HL-60 (cell line): Measurements from ENCODE around the gene PAFAH1B2.

ENCODE experiments used
- GABPA ChIP-seq: IDR thresholded peaks from 2 replicates; pipeline ENCODE4 v1.6.1; 2012; ENCODE audit warnings: low read depth
- POLR2AphosphoS5 ChIP-seq: IDR thresholded peaks from 2 replicates; pipeline ENCODE4 v1.6.1; 2012; ENCODE audit warnings: low read depth
- SPI1 ChIP-seq: IDR thresholded peaks from 2 replicates; pipeline ENCODE4 v1.6.1; 2012; ENCODE audit warnings: low read depth, mild to moderate bottlenecking, borderline replicate concordance
- TF ChIP-seq, protein P1 (sequence below): IDR thresholded peaks from one replicate; pipeline ENCODE4 v1.5.1; 2011; ENCODE audit warnings: low read length, control low read depth, inconsistent platforms; ENCODE audit not compliant: insufficient read depth
- TF ChIP-seq, protein P2 (sequence below): IDR thresholded peaks from 2 replicates; pipeline ENCODE4 v1.6.1; 2012; ENCODE audit warnings: low read depth; ENCODE audit not compliant: insufficient replicate concordance

DNA sequence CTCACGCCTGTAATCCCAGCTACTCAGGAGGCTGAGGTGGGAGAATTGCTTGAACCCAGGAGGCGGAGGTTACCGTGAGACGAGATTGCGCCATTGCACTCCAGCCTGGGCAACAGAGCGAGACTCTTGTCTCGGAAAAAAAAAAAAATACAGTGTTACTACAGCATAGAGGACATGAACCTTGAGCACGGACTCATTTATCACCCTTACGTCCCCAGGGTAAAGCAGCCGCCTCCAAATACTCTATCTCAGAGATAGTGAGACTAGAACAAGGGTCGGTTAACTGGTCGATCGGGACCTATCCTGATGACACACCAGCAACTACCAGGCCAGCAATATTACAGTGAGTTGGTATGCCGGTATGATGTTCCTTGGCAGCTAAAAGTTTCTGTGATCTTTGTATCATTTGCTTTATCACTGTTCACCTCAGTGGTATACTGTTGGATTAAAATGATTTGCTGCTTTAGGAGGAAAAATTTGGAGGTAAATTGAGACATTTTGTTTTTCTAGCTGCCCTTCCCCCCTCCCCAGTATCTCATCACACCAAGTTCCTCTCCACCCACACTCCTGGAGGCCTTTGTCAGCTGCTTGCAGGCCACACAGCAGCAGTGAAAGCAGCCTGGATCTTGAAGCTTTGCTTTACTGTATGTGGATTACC is 27.4 kb downstream of the PAFAH1B2 start:
- no peak for TF ChIP-seq POLR2AphosphoS5
- TF ChIP-seq, protein P1, sequence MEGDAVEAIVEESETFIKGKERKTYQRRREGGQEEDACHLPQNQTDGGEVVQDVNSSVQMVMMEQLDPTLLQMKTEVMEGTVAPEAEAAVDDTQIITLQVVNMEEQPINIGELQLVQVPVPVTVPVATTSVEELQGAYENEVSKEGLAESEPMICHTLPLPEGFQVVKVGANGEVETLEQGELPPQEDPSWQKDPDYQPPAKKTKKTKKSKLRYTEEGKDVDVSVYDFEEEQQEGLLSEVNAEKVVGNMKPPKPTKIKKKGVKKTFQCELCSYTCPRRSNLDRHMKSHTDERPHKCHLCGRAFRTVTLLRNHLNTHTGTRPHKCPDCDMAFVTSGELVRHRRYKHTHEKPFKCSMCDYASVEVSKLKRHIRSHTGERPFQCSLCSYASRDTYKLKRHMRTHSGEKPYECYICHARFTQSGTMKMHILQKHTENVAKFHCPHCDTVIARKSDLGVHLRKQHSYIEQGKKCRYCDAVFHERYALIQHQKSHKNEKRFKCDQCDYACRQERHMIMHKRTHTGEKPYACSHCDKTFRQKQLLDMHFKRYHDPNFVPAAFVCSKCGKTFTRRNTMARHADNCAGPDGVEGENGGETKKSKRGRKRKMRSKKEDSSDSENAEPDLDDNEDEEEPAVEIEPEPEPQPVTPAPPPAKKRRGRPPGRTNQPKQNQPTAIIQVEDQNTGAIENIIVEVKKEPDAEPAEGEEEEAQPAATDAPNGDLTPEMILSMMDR: no peak
- no peak for TF ChIP-seq GABPA
- TF ChIP-seq, protein P2, sequence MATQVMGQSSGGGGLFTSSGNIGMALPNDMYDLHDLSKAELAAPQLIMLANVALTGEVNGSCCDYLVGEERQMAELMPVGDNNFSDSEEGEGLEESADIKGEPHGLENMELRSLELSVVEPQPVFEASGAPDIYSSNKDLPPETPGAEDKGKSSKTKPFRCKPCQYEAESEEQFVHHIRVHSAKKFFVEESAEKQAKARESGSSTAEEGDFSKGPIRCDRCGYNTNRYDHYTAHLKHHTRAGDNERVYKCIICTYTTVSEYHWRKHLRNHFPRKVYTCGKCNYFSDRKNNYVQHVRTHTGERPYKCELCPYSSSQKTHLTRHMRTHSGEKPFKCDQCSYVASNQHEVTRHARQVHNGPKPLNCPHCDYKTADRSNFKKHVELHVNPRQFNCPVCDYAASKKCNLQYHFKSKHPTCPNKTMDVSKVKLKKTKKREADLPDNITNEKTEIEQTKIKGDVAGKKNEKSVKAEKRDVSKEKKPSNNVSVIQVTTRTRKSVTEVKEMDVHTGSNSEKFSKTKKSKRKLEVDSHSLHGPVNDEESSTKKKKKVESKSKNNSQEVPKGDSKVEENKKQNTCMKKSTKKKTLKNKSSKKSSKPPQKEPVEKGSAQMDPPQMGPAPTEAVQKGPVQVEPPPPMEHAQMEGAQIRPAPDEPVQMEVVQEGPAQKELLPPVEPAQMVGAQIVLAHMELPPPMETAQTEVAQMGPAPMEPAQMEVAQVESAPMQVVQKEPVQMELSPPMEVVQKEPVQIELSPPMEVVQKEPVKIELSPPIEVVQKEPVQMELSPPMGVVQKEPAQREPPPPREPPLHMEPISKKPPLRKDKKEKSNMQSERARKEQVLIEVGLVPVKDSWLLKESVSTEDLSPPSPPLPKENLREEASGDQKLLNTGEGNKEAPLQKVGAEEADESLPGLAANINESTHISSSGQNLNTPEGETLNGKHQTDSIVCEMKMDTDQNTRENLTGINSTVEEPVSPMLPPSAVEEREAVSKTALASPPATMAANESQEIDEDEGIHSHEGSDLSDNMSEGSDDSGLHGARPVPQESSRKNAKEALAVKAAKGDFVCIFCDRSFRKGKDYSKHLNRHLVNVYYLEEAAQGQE: no peak
- TF ChIP-seq SPI1: no peak
